NCI-H2029 treated with DMSO at 0.1 percent for 48 hours (cell line): ENCODE data around the gene CEP78.
"Not testable (repeated sequence)": the region's sequence is repeated elsewhere in the genome, so short reads cannot be mapped to it uniquely, and the experiment has no call there.

Source experiments
- DNase-seq: peaks from one replicate; lab custom pipeline; 2025; lab: John Stamatoyannopoulos, UW

The CEP78 gene

GRCh38 chr9:78236551-78236910 lies 656 bp downstream of the CEP78 start:
- peak; percentile 34 for DNase-seq

- DNase-seq: no peak
Measured at GRCh38 chr9:78238046-78239038, 2.5 kb downstream of the CEP78 start.

GRCh38 chr9:78239506-78239905 lies 3.6 kb downstream of the CEP78 start:
- DNase-seq: no peak

- no peak for DNase-seq
Measured at GRCh38 chr9:78242041-78242440, 6.2 kb downstream of the CEP78 start.

- DNase-seq: no peak
Measured at GRCh38 chr9:78243130-78243529, 7.3 kb downstream of the CEP78 start.

- DNase-seq: no peak
Measured at GRCh38 chr9:78245401-78245800, 9.5 kb downstream of the CEP78 start.

- no peak for DNase-seq
Measured at GRCh38 chr9:78248635-78249034, 12.8 kb downstream of the CEP78 start.

- no peak for DNase-seq
Measured at GRCh38 chr9:78249542-78249941, 13.7 kb downstream of the CEP78 start.

GRCh38 chr9:78252616-78253015 lies 16.7 kb downstream of the CEP78 start:
- DNase-seq: no peak

GRCh38 chr9:78253285-78253684 lies 17.4 kb downstream of the CEP78 start:
- DNase-seq: no peak

GRCh38 chr9:78261403-78262001 lies 25.6 kb downstream of the CEP78 start:
- DNase-seq: peak; percentile 4

- DNase-seq: no peak
Measured at GRCh38 chr9:78262655-78263054, 26.8 kb downstream of the CEP78 start.

- DNase-seq: no peak
Measured at GRCh38 chr9:78267889-78268288, 32.0 kb downstream of the CEP78 start.

GRCh38 chr9:78269784-78270183 lies 33.9 kb downstream of the CEP78 start:
- no peak for DNase-seq

GRCh38 chr9:78272307-78272706 lies 36.4 kb downstream of the CEP78 start:
- no peak for DNase-seq

GRCh38 chr9:78273761-78274160 lies 37.9 kb downstream of the CEP78 start:
- no peak for DNase-seq

- DNase-seq: no peak
Measured at GRCh38 chr9:78278177-78278777, 42.4 kb downstream of the CEP78 start.

GRCh38 chr9:78278801-78279200 lies 42.9 kb downstream of the CEP78 start:
- DNase-seq: no peak

- DNase-seq: no peak
Measured at GRCh38 chr9:78280982-78281668, 45.2 kb downstream of the CEP78 start.

- DNase-seq: not testable (repeated sequence)
Measured at GRCh38 chr9:78284181-78284580, 48.3 kb downstream of the CEP78 start.

GRCh38 chr9:78286125-78286524 lies 50.2 kb downstream of the CEP78 start:
- DNase-seq: no peak

GRCh38 chr9:78286946-78287388 lies 51.1 kb downstream of the CEP78 start:
- DNase-seq: no peak
